Measurements from ENCODE around the gene BAG3.
"Not testable (repeated sequence)": the region's sequence is repeated elsewhere in the genome, so short reads cannot be mapped to it uniquely, and the experiment has no call there.

BAG3 gene

GRCh38 chr10:119694608-119695007 is 43.4 kb downstream of the BAG3 start:
- no peak for DNase-seq (ENCODE audit: low spot score)

- no peak for DNase-seq (ENCODE audit: low spot score)
Measured at GRCh38 chr10:119700321-119700954, 49.3 kb downstream of the BAG3 start.

- DNase-seq (ENCODE audit: low spot score): no peak
Measured at GRCh38 chr10:119701861-119702260, 50.7 kb downstream of the BAG3 start.

- no peak for DNase-seq (ENCODE audit: low spot score)
Measured at GRCh38 chr10:119702583-119702982, 51.4 kb downstream of the BAG3 start.

GRCh38 chr10:119703903-119704508 is 52.8 kb downstream of the BAG3 start:
- DNase-seq (ENCODE audit: low spot score): no peak

GRCh38 chr10:119705434-119705831 is 54.3 kb downstream of the BAG3 start:
- no peak for DNase-seq (ENCODE audit: low spot score)

GRCh38 chr10:119706521-119707278 is 55.5 kb downstream of the BAG3 start:
- DNase-seq (ENCODE audit: low spot score): no peak

GRCh38 chr10:119707331-119707730 is 56.2 kb downstream of the BAG3 start:
- DNase-seq (ENCODE audit: low spot score): not testable (repeated sequence)

- not testable (repeated sequence) for DNase-seq (ENCODE audit: low spot score)
Measured at GRCh38 chr10:119710935-119711334, 59.8 kb downstream of the BAG3 start.

GRCh38 chr10:119713744-119714483 is 62.7 kb downstream of the BAG3 start:
- peak; percentile 16 for DNase-seq (ENCODE audit: low spot score)

- no peak for DNase-seq (ENCODE audit: low spot score)
Measured at GRCh38 chr10:119714484-119714816, 63.3 kb downstream of the BAG3 start.

GRCh38 chr10:119715628-119716505 is 64.7 kb downstream of the BAG3 start:
- no peak for DNase-seq (ENCODE audit: low spot score)

GRCh38 chr10:119723161-119723560 is 72.0 kb downstream of the BAG3 start:
- DNase-seq (ENCODE audit: low spot score): no peak

- no peak for DNase-seq (ENCODE audit: low spot score)
Measured at GRCh38 chr10:119723624-119724023, 72.4 kb downstream of the BAG3 start.

GRCh38 chr10:119724593-119725516 is 73.7 kb downstream of the BAG3 start:
- DNase-seq (ENCODE audit: low spot score): peak; percentile 58

GRCh38 chr10:119725517-119725827 is 74.3 kb downstream of the BAG3 start:
- no peak for DNase-seq (ENCODE audit: low spot score)

- peak; percentile 99 for DNase-seq (ENCODE audit: low spot score)
Measured at GRCh38 chr10:119725828-119726675, 74.9 kb downstream of the BAG3 start, which contains the start of gene INPP5F. TSS of gene INPP5F (plus strand) at chr10:119726050. CDS start at chr10:119726263, 213 bp downstream.

- DNase-seq (ENCODE audit: low spot score): no peak
Measured at GRCh38 chr10:119726676-119727261, 75.6 kb downstream of the BAG3 start.
